Activated T-helper 2 cell treated with anti-CD3 and anti-CD28 coated beads, Interferon-gamma antibody, Interleukin-2, Interleukin-4, amounts not matched to agents 10 μg/mL and 5 μg/mL and 100 μg/mL, durations not matched to agents 14 hours and 24 hours and 36 hours (primary cell): ENCODE measurements around the gene TAS2R50. TPM values are rescaled to one million over a fixed set of nuclear protein-coding genes. Genes with fewer than 3 reads are reported as not detected.

Source experiments
- DNase-seq: peaks from one replicate; pipeline ENCODE4 v3.0.0; 2021; ENCODE audit warnings: low spot score
- H3K27ac Mint-ChIP-seq: one replicate; pipeline ENCODE4 v1.8.0; 2021; ENCODE audit warnings: mixed read lengths
- H3K27me3 Mint-ChIP-seq: one replicate; pipeline ENCODE4 v1.8.0; 2021; ENCODE audit warnings: low read depth, mixed read lengths
- H3K36me3 Mint-ChIP-seq: one replicate; pipeline ENCODE4 v1.8.0; 2021; ENCODE audit warnings: low read depth, mixed read lengths
- H3K4me1 Mint-ChIP-seq: one replicate; pipeline ENCODE4 v1.8.0; 2021; ENCODE audit warnings: low read depth, mixed read lengths
- H3K4me3 Mint-ChIP-seq: one replicate; pipeline ENCODE4 v1.8.0; 2021; ENCODE audit warnings: low read depth, mild to moderate bottlenecking, moderate library complexity, mixed read lengths
- H3K9me3 Mint-ChIP-seq: one replicate; pipeline ENCODE4 v1.8.0; 2021; ENCODE audit warnings: mixed read lengths
- intact Hi-C: fragments of 100-400 bp; cut with micrococcal nuclease; formaldehyde crosslinking; loops from one replicate; pipeline ENCODE4 v1.15.1; 2023
- total RNA-seq: library from RNA; stranded (reverse); gene quantifications from 2 replicates; pipeline ENCODE4 v1.2.3, GENCODE V29; 2022

Gene TAS2R50
- total RNA-seq, 1 donor from 2014 or later: 1.1 TPM

GRCh38 chr12:10982244-10982643 is 4.5 kb downstream of the TAS2R50 start:
- Mint-ChIP-seq H3K9me3 (no peaks in the 10 kb centered on the region), H3K27me3 (peaks cover 47% of the 10 kb centered on the region), H3K36me3 (peaks cover 9% of the 10 kb centered on the region), H3K4me1 (peaks cover 24% of the 10 kb centered on the region), H3K27ac (no peak overlapping the region), H3K4me3 (no peak overlapping the region)
- peak; percentile 42 for DNase-seq
- intact Hi-C loops: no loop called here

GRCh38 chr12:10974965-10975364 is 11.7 kb downstream of the TAS2R50 start:
- H3K4me1 Mint-ChIP-seq: no peaks in the 10 kb centered on the region
- H3K9me3 Mint-ChIP-seq: no peaks in the 10 kb centered on the region
- no peak overlapping the region for H3K4me3 Mint-ChIP-seq
- no peak for DNase-seq
- peaks cover 5% of the 10 kb centered on the region for H3K36me3 Mint-ChIP-seq
- intact Hi-C loops: no loop called here
- no peak overlapping the region for H3K27ac Mint-ChIP-seq
- peaks cover 45% of the 10 kb centered on the region for H3K27me3 Mint-ChIP-seq

DNA sequence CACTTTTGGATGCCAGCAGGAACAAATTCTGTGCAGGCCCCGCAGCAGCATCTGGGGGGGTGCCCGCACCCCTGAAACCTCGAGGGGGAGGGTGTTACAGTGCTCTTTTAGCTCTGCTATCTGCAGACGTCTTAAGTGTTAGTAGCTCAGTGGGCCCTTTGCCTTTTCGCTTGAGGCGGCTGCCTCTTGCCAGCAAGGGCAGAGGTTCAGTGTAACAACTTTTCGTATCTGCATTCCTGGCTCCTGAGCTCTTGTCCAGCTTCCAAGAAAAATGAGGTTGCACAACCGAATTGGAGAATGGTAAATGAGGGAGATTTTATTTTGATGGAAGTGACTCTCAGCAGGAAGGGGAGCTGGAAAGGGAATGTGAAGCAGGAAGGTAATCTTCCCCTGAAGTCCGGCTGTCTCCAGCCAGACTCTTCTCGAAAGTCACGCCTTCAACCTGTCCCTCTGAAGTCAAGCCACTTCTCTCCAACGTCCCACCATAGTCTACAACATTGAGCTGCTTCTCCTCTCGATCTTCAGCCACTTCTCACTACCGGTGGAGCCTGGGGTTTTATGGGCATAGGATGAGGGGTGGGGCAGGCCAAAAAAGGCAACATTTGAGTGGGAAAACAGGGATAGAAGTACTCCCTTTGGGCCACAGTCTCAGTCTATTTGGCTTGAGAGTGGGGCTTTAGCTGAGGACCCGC is 17.8 kb downstream of the TAS2R50 start:
- DNase-seq: no peak
- Mint-ChIP-seq H3K36me3 (no peaks in the 10 kb centered on the region), H3K9me3 (no peaks in the 10 kb centered on the region), H3K27me3 (no peaks in the 10 kb centered on the region), H3K4me3 (no peak overlapping the region), H3K27ac (no peak overlapping the region), H3K4me1 (no peaks in the 10 kb centered on the region)
- intact Hi-C loops: no loop called here

GRCh38 chr12:10967409-10967808 is 19.3 kb downstream of the TAS2R50 start:
- H3K4me3 Mint-ChIP-seq: no peak overlapping the region
- no peak for DNase-seq
- H3K27ac Mint-ChIP-seq: no peak overlapping the region
- H3K27me3 Mint-ChIP-seq: no peaks in the 10 kb centered on the region
- no peaks in the 10 kb centered on the region for H3K4me1 Mint-ChIP-seq
- H3K9me3 Mint-ChIP-seq: no peaks in the 10 kb centered on the region
- intact Hi-C loops: no loop called here
- no peaks in the 10 kb centered on the region for H3K36me3 Mint-ChIP-seq

GRCh38 chr12:10966314-10966713 is 20.4 kb downstream of the TAS2R50 start:
- Mint-ChIP-seq H3K4me3 (no peak overlapping the region), H3K9me3 (no peaks in the 10 kb centered on the region), H3K27me3 (no peaks in the 10 kb centered on the region), H3K27ac (no peak overlapping the region), H3K4me1 (no peaks in the 10 kb centered on the region), H3K36me3 (no peaks in the 10 kb centered on the region)
- no peak for DNase-seq
- intact Hi-C loops: no loop called here

DNA sequence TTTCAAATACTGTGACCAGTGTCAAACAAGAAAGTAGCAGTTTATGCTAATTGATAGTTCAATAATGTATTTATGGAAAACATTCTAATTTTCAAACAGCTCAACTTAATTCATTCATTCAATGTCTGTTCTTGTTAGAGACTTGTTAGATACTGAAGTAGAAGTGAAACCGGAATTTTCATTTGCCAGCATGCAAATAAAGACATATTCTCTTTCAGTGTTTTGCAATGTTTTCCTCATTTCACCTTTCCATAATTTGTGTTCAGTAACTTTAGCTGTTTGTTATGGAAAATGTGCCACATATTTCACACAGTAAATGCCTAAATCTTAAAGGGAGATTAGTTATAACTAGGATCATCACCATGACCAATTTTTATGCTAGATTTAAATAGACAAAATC is 21.2 kb downstream of the TAS2R50 start:
- intact Hi-C loops: no loop called here
- Mint-ChIP-seq H3K27ac (no peak overlapping the region), H3K4me3 (no peak overlapping the region), H3K4me1 (no peaks in the 10 kb centered on the region), H3K36me3 (no peaks in the 10 kb centered on the region), H3K27me3 (no peaks in the 10 kb centered on the region), H3K9me3 (no peaks in the 10 kb centered on the region)
- no peak for DNase-seq

- intact Hi-C loops: no loop called here
- H3K27ac Mint-ChIP-seq: no peak overlapping the region
- H3K36me3 Mint-ChIP-seq: peaks cover 7% of the 10 kb centered on the region
- H3K4me3 Mint-ChIP-seq: no peak overlapping the region
- H3K4me1 Mint-ChIP-seq: peaks cover 20% of the 10 kb centered on the region
- H3K27me3 Mint-ChIP-seq: peaks cover 12% of the 10 kb centered on the region
- no peak for DNase-seq
- H3K9me3 Mint-ChIP-seq: peaks cover 10% of the 10 kb centered on the region
Measured at GRCh38 chr12:10960211-10960610, 26.5 kb downstream of the TAS2R50 start.

GRCh38 chr12:10959804-10960203 is 26.9 kb downstream of the TAS2R50 start:
- peaks cover 11% of the 10 kb centered on the region for H3K36me3 Mint-ChIP-seq
- peaks cover 14% of the 10 kb centered on the region for H3K9me3 Mint-ChIP-seq
- DNase-seq: no peak
- intact Hi-C loops: no loop called here
- peaks cover 13% of the 10 kb centered on the region for H3K27me3 Mint-ChIP-seq
- peaks cover 20% of the 10 kb centered on the region for H3K4me1 Mint-ChIP-seq
- no peak overlapping the region for H3K27ac Mint-ChIP-seq
- no peak overlapping the region for H3K4me3 Mint-ChIP-seq

- H3K4me3 Mint-ChIP-seq: no peak overlapping the region
- peaks cover 19% of the 10 kb centered on the region for H3K36me3 Mint-ChIP-seq
- DNase-seq: no peak
- peaks cover 23% of the 10 kb centered on the region for H3K9me3 Mint-ChIP-seq
- peaks cover 27% of the 10 kb centered on the region for H3K4me1 Mint-ChIP-seq
- H3K27ac Mint-ChIP-seq: no peak overlapping the region
- peaks cover 13% of the 10 kb centered on the region for H3K27me3 Mint-ChIP-seq
- intact Hi-C loops: no loop called here
Measured at GRCh38 chr12:10957741-10958140, 29.0 kb downstream of the TAS2R50 start.

- Mint-ChIP-seq H3K27me3 (peaks cover 13% of the 10 kb centered on the region), H3K4me1 (peaks cover 27% of the 10 kb centered on the region), H3K9me3 (peaks cover 24% of the 10 kb centered on the region), H3K4me3 (no peak overlapping the region), H3K27ac (no peak overlapping the region), H3K36me3 (peaks cover 23% of the 10 kb centered on the region)
- no peak for DNase-seq
- intact Hi-C loops: no loop called here
Measured at GRCh38 chr12:10956085-10956484, 30.6 kb downstream of the TAS2R50 start.

GRCh38 chr12:10952645-10953044 is 34.1 kb downstream of the TAS2R50 start:
- intact Hi-C loops: no loop called here
- DNase-seq: no peak
- no peak overlapping the region for H3K4me3 Mint-ChIP-seq
- H3K4me1 Mint-ChIP-seq: peaks cover 21% of the 10 kb centered on the region
- peaks cover 36% of the 10 kb centered on the region for H3K36me3 Mint-ChIP-seq
- H3K9me3 Mint-ChIP-seq: peaks cover 38% of the 10 kb centered on the region
- no peak overlapping the region for H3K27ac Mint-ChIP-seq
- H3K27me3 Mint-ChIP-seq: peaks cover 10% of the 10 kb centered on the region

DNA sequence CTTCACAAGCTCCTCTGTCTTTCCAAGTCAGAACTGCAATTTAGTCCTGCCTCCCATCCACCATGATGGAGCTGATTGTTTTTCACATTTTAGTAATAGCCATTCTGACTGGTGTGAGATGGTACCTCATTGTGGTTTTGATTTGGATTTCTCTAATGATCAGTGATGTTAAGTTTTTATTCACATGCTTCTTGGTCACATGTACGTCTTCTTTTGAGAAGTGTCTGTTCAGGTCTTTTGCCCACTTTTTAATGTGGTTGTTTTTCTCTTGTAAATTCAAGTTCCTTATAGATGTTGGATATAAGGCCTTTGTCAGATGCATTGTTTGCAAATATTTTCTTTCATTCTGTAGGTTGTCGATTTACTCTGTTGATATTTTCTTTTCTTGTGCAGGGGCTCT is 43.5 kb downstream of the TAS2R50 start:
- peaks cover 28% of the 10 kb centered on the region for H3K9me3 Mint-ChIP-seq
- intact Hi-C loops: no loop called here
- no peak overlapping the region for H3K4me3 Mint-ChIP-seq
- H3K27ac Mint-ChIP-seq: no peak overlapping the region
- no peaks in the 10 kb centered on the region for H3K27me3 Mint-ChIP-seq
- H3K36me3 Mint-ChIP-seq: peaks cover 12% of the 10 kb centered on the region
- H3K4me1 Mint-ChIP-seq: peaks cover 8% of the 10 kb centered on the region
- DNase-seq: no peak

GRCh38 chr12:10941916-10942607 is 44.6 kb downstream of the TAS2R50 start:
- Mint-ChIP-seq H3K9me3 (peaks cover 17% of the 10 kb centered on the region), H3K27me3 (no peaks in the 10 kb centered on the region), H3K4me1 (peaks cover 8% of the 10 kb centered on the region), H3K4me3 (no peak overlapping the region), H3K36me3 (peaks cover 3% of the 10 kb centered on the region), H3K27ac (no peak overlapping the region)
- intact Hi-C loops: no loop called here
- no peak for DNase-seq
